Cardiac muscle cell (in vitro differentiated cells and primary cell): Measurements from ENCODE around the gene HFM1. TPM values are rescaled to one million over a fixed set of nuclear protein-coding genes. Genes with fewer than 3 reads are reported as not detected.

Experiments
- DNase-seq, 2 donors: peaks; one replicate each; pipeline versions ENCODE4 v3.0.0 to v3.0.0-alpha.2; 2010 to 2017; ENCODE audit warnings: low read depth in 1 of 2, low spot score in 1 of 2
- H3K27ac ChIP-seq: fragments of 200-600 bp; sonication (generic); 2 replicates; pipeline ENCODE4 v1.5.1; 2016
- H3K27me3 ChIP-seq: fragments of 200-600 bp; sonication (generic); 2 replicates; pipeline ENCODE4 v1.6.0; 2016; ENCODE audit warnings: control low read depth
- H3K36me3 ChIP-seq: fragments of 200-600 bp; sonication (generic); 2 replicates; pipeline ENCODE4 v1.5.1; 2016; ENCODE audit warnings: control low read depth
- H3K4me1 ChIP-seq: fragments of 200-600 bp; sonication (generic); 2 replicates; pipeline ENCODE4 v1.8.1; 2017; ENCODE audit warnings: low read depth, mild to moderate bottlenecking, mixed run types
- H3K4me3 ChIP-seq: fragments of 200-600 bp; sonication (generic); 2 replicates; pipeline ENCODE4 v1.5.1; 2016; ENCODE audit warnings: mild to moderate bottlenecking
- H3K9me3 ChIP-seq: fragments of 200-600 bp; sonication (generic); 2 replicates; pipeline ENCODE4 v1.5.1; 2017; ENCODE audit warnings: low read depth, mild to moderate bottlenecking, control low read depth
- CTCF ChIP-seq: IDR thresholded peaks from 2 replicates; pipeline ENCODE4 v1.5.1; 2012; ENCODE audit warnings: low read depth, mild to moderate bottlenecking, low read length
- polyA plus RNA-seq: library from polyadenylated mRNA; unstranded; fragments of >200 nt; fragmentation: Nextera tagmentation; extraction: Ambion mirVana; gene quantifications from 2 replicates; pipeline ENCODE4 v1.2.1, GENCODE V29; 2016
- total RNA-seq: library from RNA; depleted of rRNA; stranded (reverse); fragments of >200 nt; gene quantifications from 2 replicates; pipeline ENCODE4 v1.2.3, GENCODE V29; 2016

Gene HFM1
- total and polyA plus RNA-seq, 2 experiments from 2014 or later = 1.8 to 8.3 TPM

GRCh38 chr1:91278754-91279153, 125.9 kb downstream of the HFM1 start:
- Histone ChIP-seq H3K9me3 (no peaks in the 10 kb centered on the region), H3K36me3 (no peaks in the 10 kb centered on the region), H3K4me3 (no peak overlapping the region), H3K4me1 (no peaks in the 10 kb centered on the region), H3K27ac (no peak overlapping the region), H3K27me3 (no peaks in the 10 kb centered on the region)
- peak in 1 of 2 donors; percentile 50 for DNase-seq
- peak; percentile 27 for TF ChIP-seq CTCF

- DNase-seq = peak in 1 of 2 donors; percentile 17
- Histone ChIP-seq H3K4me1 (no peaks in the 10 kb centered on the region), H3K4me3 (no peak overlapping the region), H3K27me3 (no peaks in the 10 kb centered on the region), H3K27ac (no peak overlapping the region), H3K9me3 (no peaks in the 10 kb centered on the region), H3K36me3 (no peaks in the 10 kb centered on the region)
- TF ChIP-seq CTCF = no peak
Measured at GRCh38 chr1:91273875-91274274, 130.8 kb downstream of the HFM1 start.

GRCh38 chr1:91261655-91262054, 143.0 kb downstream of the HFM1 start:
- Histone ChIP-seq H3K4me3 (no peak overlapping the region), H3K4me1 (no peaks in the 10 kb centered on the region), H3K36me3 (no peaks in the 10 kb centered on the region), H3K27me3 (no peaks in the 10 kb centered on the region), H3K9me3 (no peaks in the 10 kb centered on the region), H3K27ac (no peak overlapping the region)
- no peak for DNase-seq
- no peak for TF ChIP-seq CTCF

GRCh38 chr1:91245435-91245834, 159.2 kb downstream of the HFM1 start:
- Histone ChIP-seq H3K27ac (no peak overlapping the region), H3K36me3 (no peaks in the 10 kb centered on the region), H3K27me3 (no peaks in the 10 kb centered on the region), H3K4me3 (no peak overlapping the region), H3K4me1 (no peaks in the 10 kb centered on the region), H3K9me3 (no peaks in the 10 kb centered on the region)
- no peak for TF ChIP-seq CTCF
- DNase-seq = no peak

GRCh38 chr1:91244737-91245136, 159.9 kb downstream of the HFM1 start:
- no peaks in the 10 kb centered on the region for H3K27me3 ChIP-seq
- no peaks in the 10 kb centered on the region for H3K4me1 ChIP-seq
- no peaks in the 10 kb centered on the region for H3K9me3 ChIP-seq
- no peak for TF ChIP-seq CTCF
- no peak overlapping the region for H3K27ac ChIP-seq
- H3K4me3 ChIP-seq = no peak overlapping the region
- DNase-seq = no peak
- H3K36me3 ChIP-seq = no peaks in the 10 kb centered on the region

GRCh38 chr1:91243171-91243570, 161.5 kb downstream of the HFM1 start:
- TF ChIP-seq CTCF = no peak
- H3K4me1 ChIP-seq = no peaks in the 10 kb centered on the region

More at GRCh38 chr1:91243171-91243570, 161.5 kb downstream of the HFM1 start:
- Histone ChIP-seq H3K9me3 (no peaks in the 10 kb centered on the region), H3K27me3 (no peaks in the 10 kb centered on the region), H3K4me3 (no peak overlapping the region), H3K27ac (no peak overlapping the region), H3K36me3 (no peaks in the 10 kb centered on the region)
- DNase-seq = no peak
